Islet of Langerhans (tissue), 1 donor: ENCODE data around the gene SPEF1.

Experiments
- FAIRE-seq: peaks from one replicate; lab custom pipeline; 2011; peaks lifted over from hg19 to GRCh38; lab: Jason Lieb, UNC

SPEF1 gene

GRCh38 chr20:3747471-3747870 is 33.8 kb downstream of the SPEF1 start:
- FAIRE-seq: no peak

- FAIRE-seq: no peak
Observed at GRCh38 chr20:3745686-3746173, 35.5 kb downstream of the SPEF1 start.

DNA sequence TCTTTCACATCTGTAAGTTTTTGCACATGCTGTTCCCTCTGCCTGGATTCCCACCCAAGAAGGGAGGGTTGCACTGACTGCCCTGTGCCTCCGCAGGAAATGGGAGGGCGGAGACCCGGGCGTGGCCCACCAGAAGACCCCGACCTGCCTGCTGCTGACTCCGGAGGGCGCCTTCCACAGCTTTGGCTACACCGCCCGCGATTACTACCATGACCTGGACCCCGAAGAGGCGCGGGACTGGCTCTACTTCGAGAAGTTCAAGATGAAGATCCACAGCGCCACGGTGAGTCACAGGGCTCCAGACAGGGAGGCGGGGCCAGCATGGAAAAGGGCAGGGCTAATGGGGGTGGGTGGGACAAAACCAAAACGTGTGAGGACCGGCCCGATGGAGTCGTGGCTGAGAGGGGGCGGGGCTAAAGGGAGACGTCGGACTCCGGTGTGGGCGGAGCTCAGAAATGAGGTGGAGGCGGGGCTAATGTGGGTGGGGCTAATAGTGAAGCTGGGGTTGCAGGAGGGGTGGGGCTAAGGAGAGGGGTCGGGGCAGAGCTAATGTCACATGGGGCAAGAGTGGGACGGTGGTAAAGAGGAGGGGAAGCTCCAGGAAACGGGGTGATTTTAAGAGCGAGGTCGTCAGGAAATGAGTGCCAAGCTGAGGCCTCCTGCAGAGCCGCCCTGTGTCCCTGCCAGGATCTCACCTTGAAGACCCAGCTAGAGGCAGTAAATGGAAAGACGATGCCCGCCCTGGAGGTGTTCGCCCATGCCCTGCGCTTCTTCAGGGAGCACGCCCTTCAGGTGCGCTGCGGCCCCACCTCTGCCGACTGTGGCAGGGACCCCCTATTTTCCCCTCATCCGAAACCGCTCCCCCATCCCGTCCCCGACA is 36.2 kb downstream of the SPEF1 start:
- FAIRE-seq: no peak

- FAIRE-seq: no peak
Observed at GRCh38 chr20:3744037-3744436, 37.2 kb downstream of the SPEF1 start.

DNA sequence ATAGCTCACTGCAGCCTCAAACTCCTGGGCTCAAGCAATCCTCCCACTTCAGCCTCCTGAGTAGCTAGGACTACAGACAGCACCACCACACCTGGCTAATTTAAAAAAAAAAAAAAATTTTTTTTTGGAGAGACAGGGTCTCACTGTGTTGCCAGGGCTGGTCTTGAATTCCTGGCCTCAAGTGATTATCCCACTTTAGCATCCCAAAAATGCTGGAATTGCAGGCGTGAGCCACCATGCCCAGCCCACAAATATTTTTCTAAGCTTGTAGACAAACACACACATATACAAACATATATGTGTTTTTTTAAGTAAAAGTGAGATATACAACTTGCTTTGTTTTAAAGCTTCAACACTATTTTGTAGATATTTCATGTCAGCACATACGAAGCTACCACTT is 38.0 kb downstream of the SPEF1 start:
- FAIRE-seq: no peak

- FAIRE-seq: no peak
Observed at GRCh38 chr20:3741836-3742458, 39.3 kb downstream of the SPEF1 start.

- FAIRE-seq: no peak
Observed at GRCh38 chr20:3740615-3741301, 40.5 kb downstream of the SPEF1 start.

DNA sequence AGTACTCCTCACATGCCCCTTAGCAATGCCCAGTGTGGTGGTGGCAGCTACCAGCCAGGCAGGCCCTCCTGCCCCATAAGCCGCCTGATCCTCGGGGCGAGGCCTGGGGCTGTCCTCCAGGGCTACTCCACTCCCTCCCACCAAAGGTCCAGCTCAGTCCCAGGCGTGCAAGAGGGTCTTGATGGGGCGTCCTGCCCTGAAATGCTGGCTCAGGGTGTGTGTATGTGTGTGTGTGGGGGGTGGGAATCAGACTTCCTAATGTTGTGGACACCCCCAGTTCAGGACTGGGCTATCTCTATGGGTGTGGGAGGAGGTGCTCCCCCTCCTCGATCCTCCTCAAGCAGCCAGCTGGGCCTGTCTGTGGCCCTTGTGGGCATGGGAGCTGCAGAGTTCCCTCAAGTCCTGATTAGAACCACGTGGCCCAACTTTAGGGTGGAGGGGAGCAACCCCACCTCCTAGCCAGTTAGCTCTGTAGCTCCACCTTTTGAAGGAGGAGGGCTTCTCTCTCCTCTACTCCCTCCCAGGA is 41.3 kb downstream of the SPEF1 start:
- FAIRE-seq: no peak

- FAIRE-seq: no peak
Observed at GRCh38 chr20:3739054-3739925, 42.0 kb downstream of the SPEF1 start.

- no peak for FAIRE-seq
Observed at GRCh38 chr20:3738111-3739053, 42.9 kb downstream of the SPEF1 start.

GRCh38 chr20:3735768-3736167 is 45.5 kb downstream of the SPEF1 start:
- no peak for FAIRE-seq

- FAIRE-seq: no peak
Observed at GRCh38 chr20:3734111-3734843, 47.0 kb downstream of the SPEF1 start.

GRCh38 chr20:3733119-3733995 is 47.9 kb downstream of the SPEF1 start:
- FAIRE-seq: no peak

GRCh38 chr20:3732327-3733118 is 48.7 kb downstream of the SPEF1 start, which contains the start of gene HSPA12B:
HSPA12B (plus strand) TSS chr20:3732685; CDS start chr20:3738675, 5,990 bp downstream.
- FAIRE-seq: no peak

DNA sequence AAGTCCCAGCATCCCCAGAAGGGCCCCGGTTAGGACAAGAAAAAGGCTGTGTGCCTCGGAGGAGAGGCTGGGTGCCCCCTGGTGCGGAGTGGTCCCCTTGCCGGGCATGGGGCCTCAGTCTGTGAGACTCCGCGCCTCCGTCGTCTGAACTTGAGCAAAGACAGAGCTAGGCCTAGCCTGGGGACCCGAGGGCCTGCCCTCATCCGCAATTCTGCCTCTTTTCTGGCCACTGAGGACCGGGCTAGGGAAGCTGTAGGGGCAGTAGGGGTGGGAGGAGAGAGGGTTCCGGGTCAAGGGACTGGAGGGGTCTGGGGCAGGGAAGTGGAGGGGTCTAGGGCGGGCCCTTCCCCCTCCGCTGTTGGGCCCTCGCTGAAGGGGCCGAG is 49.3 kb downstream of the SPEF1 start:
- FAIRE-seq: no peak

DNA sequence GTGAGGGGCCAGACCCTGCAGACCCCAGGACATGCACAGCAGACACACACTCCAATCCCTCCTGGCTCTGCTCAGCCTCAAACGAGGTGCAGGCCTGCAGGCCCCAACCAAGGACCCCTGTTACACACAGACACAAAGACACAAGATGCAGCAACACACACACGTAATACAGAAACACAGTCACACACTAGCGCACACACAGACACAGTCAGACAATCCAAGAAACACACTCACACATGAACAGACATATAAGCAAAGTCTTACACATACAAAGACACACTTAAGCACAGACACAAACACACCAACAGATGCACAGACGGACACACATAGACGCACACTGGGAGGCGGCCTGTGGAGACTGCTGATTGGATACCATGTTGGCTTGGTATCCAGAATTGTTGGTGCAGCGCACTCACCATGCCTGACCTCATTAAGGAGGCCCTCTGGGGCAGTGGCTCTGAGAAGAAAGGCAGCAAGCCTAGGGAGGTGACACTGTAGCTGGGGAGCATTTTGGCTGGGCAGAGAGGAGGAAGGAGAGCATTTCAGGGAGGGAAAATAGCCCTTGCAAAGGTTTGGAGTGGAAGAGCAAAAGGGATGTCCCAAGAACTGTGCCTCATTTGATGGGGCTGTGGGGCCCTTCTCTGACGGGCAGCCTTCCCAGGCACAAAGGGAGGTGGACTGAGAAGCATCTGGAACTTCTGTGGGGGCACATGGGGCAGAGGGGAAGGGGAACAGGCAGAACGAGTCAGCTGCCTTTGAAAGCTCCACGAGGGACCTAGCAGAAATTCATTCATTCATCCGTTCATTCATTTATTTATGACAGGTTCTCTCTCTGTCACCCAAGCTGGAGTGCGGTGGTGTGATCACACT is 50.2 kb downstream of the SPEF1 start:
- no peak for FAIRE-seq
